ENCODE measurements around the gene TFEB.

Gene TFEB

GRCh38 chr6:41781366-41781730, 45.9 kb upstream of the TFEB start:
- Histone ChIP-seq H3K9me3 (ENCODE audit: control insufficient read depth, insufficient read depth, low read length) (no peaks in the 10 kb centered on the region), H3K4me1 (ENCODE audit: control insufficient read depth, low read length) (peaks cover 44% of the 10 kb centered on the region), H3K4me2 (ENCODE audit: low read length) (peak overlapping the region; percentile 87), H3K4me3 (ENCODE audit: low read length) (peak overlapping the region; percentile 87), H3F3A (ENCODE audit: control insufficient read depth, insufficient read depth) (peaks cover 12% of the 10 kb centered on the region), H3K27me3 (ENCODE audit: control insufficient read depth, low read length) (peaks cover 4% of the 10 kb centered on the region), H3K27ac (ENCODE audit: low read depth, low read length) (no peak overlapping the region), H3K79me2 (ENCODE audit: control insufficient read depth, low read length) (peaks cover 12% of the 10 kb centered on the region), H4K20me1 (ENCODE audit: control insufficient read depth, insufficient read depth, low read depth, low read length) (no peaks in the 10 kb centered on the region), H3K9me2 (replicated peaks; ENCODE audit: control insufficient read depth, low read length) (no peaks in the 10 kb centered on the region), H3K36me3 (ENCODE audit: control insufficient read depth, low read length) (no peaks in the 10 kb centered on the region)
- TF ChIP-seq CTCF (IDR thresholded peaks at IDR 0.05; ENCODE audit: low read depth, low read length, poor library complexity, severe bottlenecking) (no peak), EZH2phosphoT487 (IDR thresholded peaks at IDR 0.05; ENCODE audit: borderline replicate concordance, low read length) (no peak)

GRCh38 chr6:41780551-41781365, 45.4 kb upstream of the TFEB start, which contains the start of gene PRICKLE4:
PRICKLE4 (plus strand) TSS chr6:41780782; CDS start chr6:41783474, 2,692 bp downstream.
- peaks cover 1% of the 10 kb centered on the region for H3K36me3 ChIP-seq (ENCODE audit: control insufficient read depth, low read length)
- H3K4me1 ChIP-seq (ENCODE audit: control insufficient read depth, low read length) = peaks cover 38% of the 10 kb centered on the region
- peak within 1 kb of the TSS; percentile 87 for H3K4me3 ChIP-seq (ENCODE audit: low read length)
- peaks cover 4% of the 10 kb centered on the region for H3K27me3 ChIP-seq (ENCODE audit: control insufficient read depth, low read length)
- H3K79me2 ChIP-seq (ENCODE audit: control insufficient read depth, low read length) = peaks cover 8% of the 10 kb centered on the region
- H3K9me2 ChIP-seq (replicated peaks; ENCODE audit: control insufficient read depth, low read length) = no peaks in the 10 kb centered on the region
- H3F3A ChIP-seq (ENCODE audit: control insufficient read depth, insufficient read depth) = peaks cover 12% of the 10 kb centered on the region
- no peak within 1 kb of the TSS for H3K27ac ChIP-seq (ENCODE audit: low read depth, low read length)
- no peaks in the 10 kb centered on the region for H3K9me3 ChIP-seq (ENCODE audit: control insufficient read depth, insufficient read depth, low read length)
- peak within 1 kb of the TSS; percentile 87 for H3K4me2 ChIP-seq (ENCODE audit: low read length)
- H4K20me1 ChIP-seq (ENCODE audit: control insufficient read depth, insufficient read depth, low read depth, low read length) = no peaks in the 10 kb centered on the region
- no peak for TF ChIP-seq EZH2phosphoT487 (IDR thresholded peaks at IDR 0.05; ENCODE audit: borderline replicate concordance, low read length)
- TF ChIP-seq CTCF (IDR thresholded peaks at IDR 0.05; ENCODE audit: low read depth, low read length, poor library complexity, severe bottlenecking) = no peak

- H3K27ac ChIP-seq (ENCODE audit: low read depth, low read length) = no peak within 1 kb of the TSS
These were observed 44.6 kb upstream of the TFEB start, which contains the start of gene FRS3 for GRCh38 chr6:41779788-41780550. FRS3 (minus strand) TSS chr6:41779900; CDS start chr6:41776987, 2,913 bp downstream.

More at GRCh38 chr6:41779788-41780550, 44.6 kb upstream of the TFEB start, which contains the start of gene FRS3:
- TF ChIP-seq EZH2phosphoT487 (IDR thresholded peaks at IDR 0.05; ENCODE audit: borderline replicate concordance, low read length) = no peak
- peak; percentile 88 for TF ChIP-seq CTCF (IDR thresholded peaks at IDR 0.05; ENCODE audit: low read depth, low read length, poor library complexity, severe bottlenecking)
- no peaks in the 10 kb centered on the region for H3K9me3 ChIP-seq (ENCODE audit: control insufficient read depth, insufficient read depth, low read length)
- peaks cover 12% of the 10 kb centered on the region for H3F3A ChIP-seq (ENCODE audit: control insufficient read depth, insufficient read depth)
- H3K4me2 ChIP-seq (ENCODE audit: low read length) = peak within 1 kb of the TSS; percentile 87
- H3K9me2 ChIP-seq (replicated peaks; ENCODE audit: control insufficient read depth, low read length) = no peaks in the 10 kb centered on the region
- H3K79me2 ChIP-seq (ENCODE audit: control insufficient read depth, low read length) = peaks cover 7% of the 10 kb centered on the region
- H4K20me1 ChIP-seq (ENCODE audit: control insufficient read depth, insufficient read depth, low read depth, low read length) = no peaks in the 10 kb centered on the region
- peaks cover 30% of the 10 kb centered on the region for H3K4me1 ChIP-seq (ENCODE audit: control insufficient read depth, low read length)
- H3K36me3 ChIP-seq (ENCODE audit: control insufficient read depth, low read length) = peaks cover 9% of the 10 kb centered on the region
- H3K4me3 ChIP-seq (ENCODE audit: low read length) = peak within 1 kb of the TSS; percentile 87
- H3K27me3 ChIP-seq (ENCODE audit: control insufficient read depth, low read length) = peaks cover 4% of the 10 kb centered on the region

Data from DOHH2 (cell line).